CD4-positive, alpha-beta T cell treated with Interleukin-4 for 4 hours (primary cell): ENCODE measurements around the gene EFTUD2.
A peak's percentile ranks its signal among the peaks of the same experiment; 100 is the strongest.

Experiments used
- DNase-seq: peaks from one replicate; pipeline ENCODE4 v3.0.0-alpha.2; 2020

EFTUD2 gene

GRCh38 chr17:44925731-44926697 lies 26.8 kb upstream of the EFTUD2 start:
- no peak for DNase-seq

GRCh38 chr17:44924107-44924544 lies 24.9 kb upstream of the EFTUD2 start:
- no peak for DNase-seq

- no peak for DNase-seq
Observed at GRCh38 chr17:44922746-44923470, 23.7 kb upstream of the EFTUD2 start.

- no peak for DNase-seq
Observed at GRCh38 chr17:44922136-44922535, 22.9 kb upstream of the EFTUD2 start.

GRCh38 chr17:44921122-44921882 lies 22.1 kb upstream of the EFTUD2 start:
- no peak for DNase-seq

- DNase-seq = no peak
Observed at GRCh38 chr17:44920565-44920940, 21.3 kb upstream of the EFTUD2 start.

- DNase-seq = peak; percentile 57
Observed at GRCh38 chr17:44919885-44920564, 20.8 kb upstream of the EFTUD2 start.

GRCh38 chr17:44919411-44919810 lies 20.2 kb upstream of the EFTUD2 start:
- no peak for DNase-seq

- DNase-seq = no peak
Observed at GRCh38 chr17:44918006-44918405, 18.8 kb upstream of the EFTUD2 start.

GRCh38 chr17:44917456-44917855 lies 18.2 kb upstream of the EFTUD2 start:
- DNase-seq = no peak

- DNase-seq = no peak
Observed at GRCh38 chr17:44916781-44917241, 17.6 kb upstream of the EFTUD2 start.

- DNase-seq = no peak
Observed at GRCh38 chr17:44915862-44916780, 16.9 kb upstream of the EFTUD2 start.

GRCh38 chr17:44915321-44915726 lies 16.1 kb upstream of the EFTUD2 start, which contains the start of gene GFAP:
TSS of gene GFAP (minus strand) at chr17:44915500. CDS start at chr17:44915486, 14 bp downstream.
- no peak for DNase-seq

GRCh38 chr17:44914698-44915271 lies 15.5 kb upstream of the EFTUD2 start:
- DNase-seq = no peak

- no peak for DNase-seq
Observed at GRCh38 chr17:44914148-44914547, 14.9 kb upstream of the EFTUD2 start.

GRCh38 chr17:44913676-44914075 lies 14.4 kb upstream of the EFTUD2 start:
- DNase-seq = no peak

GRCh38 chr17:44912763-44913544 lies 13.7 kb upstream of the EFTUD2 start:
- DNase-seq = no peak

GRCh38 chr17:44911133-44912001 lies 12.1 kb upstream of the EFTUD2 start:
- DNase-seq = peak; percentile 53
